Germinal center (tissue), 1 donor: ENCODE results near the gene RRP8.

Source experiments
- DNase-seq: peaks from one replicate; pipeline ENCODE4 v3.0.0; 2012; ENCODE audit warnings: mixed read lengths, low spot score

Gene RRP8

GRCh38 chr11:6632116-6633073 lies 29.0 kb upstream of the RRP8 start:
- DNase-seq = no peak

- no peak for DNase-seq
These were observed 28.0 kb upstream of the RRP8 start for GRCh38 chr11:6631361-6631890.

- DNase-seq = no peak
These were observed 27.3 kb upstream of the RRP8 start for GRCh38 chr11:6630632-6631291.

- no peak for DNase-seq
These were observed 26.6 kb upstream of the RRP8 start for GRCh38 chr11:6629892-6630631.

- DNase-seq = no peak
These were observed 26.1 kb upstream of the RRP8 start for GRCh38 chr11:6629573-6629891.

- DNase-seq = no peak
These were observed 25.1 kb upstream of the RRP8 start for GRCh38 chr11:6628526-6628925.

GRCh38 chr11:6627762-6628241 lies 24.4 kb upstream of the RRP8 start:
- DNase-seq = peak; percentile 52

- no peak for DNase-seq
These were observed 23.8 kb upstream of the RRP8 start for GRCh38 chr11:6626971-6627761.

- DNase-seq = no peak
These were observed 22.5 kb upstream of the RRP8 start for GRCh38 chr11:6625832-6626420.

GRCh38 chr11:6625156-6625831 lies 21.9 kb upstream of the RRP8 start:
- DNase-seq = no peak

- DNase-seq = no peak
These were observed 20.3 kb upstream of the RRP8 start for GRCh38 chr11:6623391-6624363.

- no peak for DNase-seq
These were observed 19.1 kb upstream of the RRP8 start for GRCh38 chr11:6622261-6623171.

GRCh38 chr11:6621711-6622211 lies 18.3 kb upstream of the RRP8 start:
- DNase-seq = no peak

GRCh38 chr11:6620636-6621035 lies 17.2 kb upstream of the RRP8 start:
- no peak for DNase-seq

GRCh38 chr11:6619004-6619745 lies 15.8 kb upstream of the RRP8 start, which contains the start of gene TPP1:
Gene TPP1, minus strand, starts transcription at chr11:6619422. Its CDS starts 22 bp downstream, at chr11:6619400.
- peak; percentile 97 for DNase-seq

- DNase-seq = peak; percentile 56
These were observed 14.9 kb upstream of the RRP8 start for GRCh38 chr11:6618117-6619003.
